LNCaP clone FGC (cell line): ENCODE measurements around the gene CFLAR.
"Not testable (repeated sequence)": the region's sequence is repeated elsewhere in the genome, so short reads cannot be mapped to it uniquely, and the experiment has no call there.

Experiments used
- DNase-seq: peaks from one replicate; pipeline ENCODE4 v3.0.0-alpha.2; 2011; ENCODE audit warnings: low read depth
- H3K4me3 ChIP-seq: 2 replicates; pipeline ENCODE4 v1.5.1; 2011; ENCODE audit warnings: mild to moderate bottlenecking, low read depth, low read length, control low read depth
- CTCF ChIP-seq: IDR thresholded peaks from 2 replicates; pipeline ENCODE4 v1.5.1; 2012; ENCODE audit warnings: mild to moderate bottlenecking; ENCODE audit not compliant: control insufficient read depth, insufficient read depth; ENCODE audit errors: extremely low read depth

Gene CFLAR

GRCh38 chr2:201109186-201109585, 6.8 kb upstream of the CFLAR start:
- DNase-seq: no peak
- TF ChIP-seq CTCF: no peak
- no peak overlapping the region for H3K4me3 ChIP-seq

GRCh38 chr2:201110615-201111014, 5.3 kb upstream of the CFLAR start:
- TF ChIP-seq CTCF: no peak
- no peak for DNase-seq
- no peak overlapping the region for H3K4me3 ChIP-seq

GRCh38 chr2:201111096-201111495, 4.9 kb upstream of the CFLAR start:
- TF ChIP-seq CTCF: no peak
- DNase-seq: no peak
- no peak overlapping the region for H3K4me3 ChIP-seq

GRCh38 chr2:201114350-201114749, 1.6 kb upstream of the CFLAR start:
- no peak for TF ChIP-seq CTCF
- DNase-seq: no peak
- H3K4me3 ChIP-seq: no peak overlapping the region

GRCh38 chr2:201114846-201115245, 1.1 kb upstream of the CFLAR start:
- H3K4me3 ChIP-seq: no peak overlapping the region
- DNase-seq: no peak
- TF ChIP-seq CTCF: no peak

GRCh38 chr2:201116959-201117734, 1.2 kb downstream of the CFLAR start:
- H3K4me3 ChIP-seq: peak overlapping the region; percentile 65
- peak; percentile 78 for DNase-seq
- no peak for TF ChIP-seq CTCF

GRCh38 chr2:201117735-201118094, 1.8 kb downstream of the CFLAR start:
- H3K4me3 ChIP-seq: peak overlapping the region; percentile 65
- not testable (repeated sequence) for DNase-seq
